HepG2 (cell line): ENCODE results near the gene RGS19. TPM values are rescaled to one million over a fixed set of nuclear protein-coding genes. Genes with fewer than 3 reads are reported as not detected.

Experiments used
- ATAC-seq: fragments of 200-7000 bp; cut with Tn5 transposase; 3 replicates; pipeline ENCODE4 v1.9.1; 2020; ENCODE audit warnings: mild to moderate bottlenecking, moderate library complexity
- BruUV-seq: library from RNA; stranded (reverse); fragments of 400-500 nt; replicated peaks from 2 replicates; lab custom pipeline; 2021; lab: Mats Ljungman, UMichigan
- CTCF ChIA-PET: fragments of 300-600 bp; formaldehyde crosslinking; extraction: SDS; loops from one replicate; lab custom pipeline; 2021; ENCODE audit warnings: low total read pairs, inconsistent platforms, low intra/inter-chr PET ratio; lab: Yijun Ruan, JAX
- POLR2A ChIA-PET: fragments of 350-600 bp; sonication (Branson Sonifier 250); formaldehyde crosslinking; loops from one replicate; lab custom pipeline; 2020; ENCODE audit warnings: antibody characterized with exemption, inconsistent platforms; lab: Yijun Ruan, JAX
- DNase-seq: peaks from one replicate; pipeline ENCODE4 v3.0.0-alpha.2; 2015; ENCODE audit warnings: low spot score
- FAIRE-seq: peaks from 3 replicates; lab custom pipeline; 2011; peaks lifted over from hg19 to GRCh38; lab: Jason Lieb, UNC
- H2AFZ ChIP-seq: one replicate; pipeline ENCODE4 v1.6.1; 2011; ENCODE audit warnings: low read length, inconsistent platforms
- H3K27ac ChIP-seq: fragments of 300-600 bp; 3 replicates; pipeline ENCODE4 v1.8.0; 2011; ENCODE audit warnings: mixed run types, mild to moderate bottlenecking, mixed read lengths, low read length, inconsistent platforms; ENCODE audit not compliant: insufficient read depth; ENCODE audit errors: extremely low read length
- H3K27me3 ChIP-seq, 2 experiments: fragments of 200-600 bp in 1 of 2; 2 replicates in 1 of 2; 3 replicates in 1 of 2; pipeline versions ENCODE4 v1.6.0 to v1.8.0; 2011; ENCODE audit warnings: low read length in 2 of 2, mild to moderate bottlenecking in 2 of 2, moderate library complexity in 2 of 2, inconsistent platforms in 1 of 2; ENCODE audit not compliant: insufficient read depth in 2 of 2, control insufficient read depth in 1 of 2
- H3K36me3 ChIP-seq, 2 experiments: fragments of 200-600 bp in 1 of 2; replicated peaks in 1 of 2; 2 replicates in 1 of 2; 3 replicates in 1 of 2; pipeline versions ENCODE4 v1.5.1 to v1.8.0; 2011; ENCODE audit warnings: low read length in 2 of 2, inconsistent platforms in 1 of 2; ENCODE audit not compliant: insufficient read depth in 2 of 2, control insufficient read depth in 1 of 2
- H3K4me1 ChIP-seq: 2 replicates; pipeline ENCODE4 v1.5.1; 2012; ENCODE audit warnings: low read length, inconsistent platforms; ENCODE audit not compliant: insufficient read depth
- H3K4me2 ChIP-seq: 2 replicates; pipeline ENCODE4 v1.6.0; 2011; ENCODE audit warnings: low read depth, low read length, inconsistent platforms
- H3K4me3 ChIP-seq, 3 experiments: fragments of 200-600 bp in 1 of 3; sonication (generic), shearing (Covaris generic) in 1 of 3; replicated peaks in 1 of 3; 2 replicates each; pipeline ENCODE4 v1.5.1; 2011 to 2016; ENCODE audit warnings: low read length in 3 of 3, inconsistent platforms in 2 of 3, low read depth in 2 of 3, mild to moderate bottlenecking in 2 of 3, control low read depth in 1 of 3, mixed read lengths in 1 of 3; ENCODE audit not compliant: insufficient read depth in 1 of 3
- H3K79me2 ChIP-seq: one replicate; pipeline ENCODE4 v1.6.1; 2011; ENCODE audit warnings: low read length, inconsistent platforms; ENCODE audit not compliant: insufficient read depth
- H3K9ac ChIP-seq: 2 replicates; pipeline ENCODE4 v1.6.0; 2011; ENCODE audit warnings: mild to moderate bottlenecking, low read depth, low read length, inconsistent platforms; ENCODE audit not compliant: insufficient read depth
- H3K9me3 ChIP-seq: 2 replicates; pipeline ENCODE4 v1.5.1; 2012; ENCODE audit warnings: mild to moderate bottlenecking, low read length
- H4K20me1 ChIP-seq: 2 replicates; pipeline ENCODE4 v1.6.0; 2011; ENCODE audit warnings: inconsistent platforms, mild to moderate bottlenecking, low read length, moderate library complexity; ENCODE audit not compliant: insufficient read depth
- CENPBD1 ChIP-seq: sonication (generic); formaldehyde crosslinking; IDR thresholded peaks from 2 replicates; pipeline ENCODE4 v1.8.0; 2022; ENCODE audit warnings: missing genetic modification reagents, low read depth, mild to moderate bottlenecking, borderline replicate concordance
- GABPA ChIP-seq, 2 experiments: IDR thresholded peaks; 2 replicates each; pipeline ENCODE4 v1.6.1; 2011 to 2016; ENCODE audit warnings: low read depth in 2 of 2, low read length in 1 of 2, missing biosample characterization in 1 of 2, missing genetic modification characterization in 1 of 2
- GABPB1 ChIP-seq: IDR thresholded peaks from 2 replicates; pipeline ENCODE4 v1.6.1; 2016; ENCODE audit warnings: mild to moderate bottlenecking, missing genetic modification reagents, moderate library complexity, missing compliant biosample characterization
- HCFC1 ChIP-seq: fragments of 150-350 bp; IDR thresholded peaks from 2 replicates; pipeline ENCODE4 v1.6.1; 2014; ENCODE audit warnings: low read depth, low read length
- HOXA7 ChIP-seq: sonication (generic); formaldehyde crosslinking; IDR thresholded peaks from 2 replicates; pipeline ENCODE4 v1.8.1; 2022; ENCODE audit warnings: mild to moderate bottlenecking, missing genetic modification reagents, moderate library complexity
- MXD1 ChIP-seq: sonication (generic); formaldehyde crosslinking; IDR thresholded peaks from 2 replicates; pipeline ENCODE4 v1.4.0; 2020; ENCODE audit warnings: mild to moderate bottlenecking, missing genetic modification reagents
- RFXANK ChIP-seq: IDR thresholded peaks from 2 replicates; pipeline ENCODE4 v1.6.1; 2016
- TBL1XR1 ChIP-seq: fragments of 150-350 bp; IDR thresholded peaks from 2 replicates; pipeline ENCODE4 v1.6.1; 2014; ENCODE audit warnings: borderline replicate concordance, low read length; ENCODE audit not compliant: partially characterized antibody
- XRCC5 ChIP-seq: fragments of 200-400 bp; formaldehyde crosslinking; optimal IDR thresholded peaks from 2 replicates; pipeline ENCODE3; 2017; ENCODE audit warnings: mild to moderate bottlenecking, low read length
- WGBS: methylation state at CpG from one replicate; pipeline ENCODE4 v1.1.6; 2017; ENCODE audit warnings: low lambda C conversion rate; 5-methylcytosine and 5-hydroxymethylcytosine counted together
- in situ Hi-C: cut with HindIII; loops from 2 replicates; pipeline ENCODE4 v1.10.0; 2017; ENCODE audit warnings: low pct_unique_long_range_greater_than_20kb; ENCODE audit not compliant: extremely low pct_ligation_motif_present
- intact Hi-C: fragments of 100-400 bp; cut with micrococcal nuclease; formaldehyde crosslinking; loops from one replicate; pipeline ENCODE4 v1.10.0; 2022; ENCODE audit not compliant: unreplicated experiment
- polyA plus RNA-seq, 8 experiments: library from polyadenylated mRNA; depleted of rRNA in 3 of 8; stranded (reverse) in 7 of 8; unstranded in 1 of 8; fragments of >200 nt; fragmentation: Illumina TruSeq in 4 of 8; extraction: Trizol in 4 of 8; gene quantifications; 2 replicates each; pipeline versions ENCODE4 v1.2.1 to v1.2.3, GENCODE V29; 2011 to 2016; ENCODE audit warnings: low read depth in 4 of 8, missing spikeins in 1 of 8, mixed read lengths in 1 of 8; ENCODE audit not compliant: insufficient read depth in 1 of 8
- total RNA-seq, 5 experiments: library from RNA; depleted of rRNA; stranded (reverse); fragments of >200 nt; fragmentation: Illumina TruSeq; extraction: Trizol; gene quantifications; 2 replicates each; pipeline ENCODE4 v1.2.3, GENCODE V29; 2016; ENCODE audit warnings: low read depth in 1 of 5

The RGS19 gene
- total and polyA plus RNA-seq, 2 of the 13 experiments (the other 11 are each of a cell fraction or from before 2014, with no cell fraction given): 10.7 to 11.9 TPM

GRCh38 chr20:64107736-64108457 lies 28.6 kb upstream of the RGS19 start:
- 50% methylated on average over 17 of the region's 19 CpGs for WGBS
- no TSS peak for BruUV-seq
- CTCF ChIA-PET: no interaction called here
- Histone ChIP-seq H3K4me2 (no peak overlapping the region), H3K9me3 (no peaks in the 10 kb centered on the region), H2AFZ (no peak overlapping the region), H3K27me3 (peaks cover 42 to 89% of the 10 kb centered on the region in 2 experiments), H3K4me1 (peaks cover 21% of the 10 kb centered on the region), H3K4me3 (no peak overlapping the region), H3K27ac (no peak overlapping the region), H3K36me3 (no peaks in the 10 kb centered on the region), H3K79me2 (no peaks in the 10 kb centered on the region), H3K9ac (no peak overlapping the region), H4K20me1 (peaks cover 8% of the 10 kb centered on the region; the same call in 1 of the 2 replicates)
- ATAC-seq: no peak
- intact Hi-C loops (no loop called here), in situ Hi-C loops (no loop called here)
- FAIRE-seq: no peak
- TF ChIP-seq CENPBD1 (CRISPR knock-in tag): no peak
- peak; percentile 8; the same call in 1 of the 2 replicates for TF ChIP-seq HCFC1
- POLR2A ChIA-PET: no interaction called here
- no peak for DNase-seq

GRCh38 chr20:64106981-64107735 lies 27.8 kb upstream of the RGS19 start, which contains the start of gene NPBWR2:
Gene NPBWR2 (minus strand): TSS chr20:64107565. CDS start chr20:64106831, 734 bp downstream.
- ChIA-PET CTCF (no interaction called here), POLR2A (no interaction called here)
- TF ChIP-seq MXD1 (CRISPR knock-in tag) (0 out of 2 replicates have a peak, but pooled peaks have one; percentile 31), GABPB1 (CRISPR knock-in tag) (peak; percentile 14; the same call in 1 of the 2 replicates), TBL1XR1 (no peak), HOXA7 (CRISPR knock-in tag) (0 out of 2 replicates have a peak, but pooled peaks have one; percentile 49), XRCC5 (peak; percentile 25), GABPA (IDR thresholded peaks at IDR 0.05; ENCODE audit: low read depth, low read length) (0 out of 2 replicates have a peak, but pooled peaks have one; percentile 10), GABPA (CRISPR knock-in tag; IDR thresholded peaks at IDR 0.05; ENCODE audit: low read depth) (no peak), RFXANK (CRISPR knock-in tag) (no peak)
- FAIRE-seq (no peak), ATAC-seq (no peak), DNase-seq (no peak)
- H3K27me3 ChIP-seq: peaks cover 39 to 88% of the 10 kb centered on the region in 2 experiments
- no TSS peak for BruUV-seq
- H3K4me3 ChIP-seq: no peak within 1 kb of the TSS
- in situ Hi-C loops (no loop called here), intact Hi-C loops (no loop called here)
- no peak within 1 kb of the TSS for H3K4me2 ChIP-seq
- peaks cover 8% of the 10 kb centered on the region; the same call in 1 of the 2 replicates for H4K20me1 ChIP-seq
- H3K9ac ChIP-seq: no peak within 1 kb of the TSS
- no peaks in the 10 kb centered on the region for H3K79me2 ChIP-seq
- no peaks in the 10 kb centered on the region for H3K9me3 ChIP-seq
- H3K4me1 ChIP-seq: peaks cover 21% of the 10 kb centered on the region
- whole genome bisulfite sequencing: 27% methylated on average over 19 of the region's 22 CpGs
- H3K36me3 ChIP-seq: no peaks in the 10 kb centered on the region
- no peak within 1 kb of the TSS for H2AFZ ChIP-seq
- H3K27ac ChIP-seq: no peak within 1 kb of the TSS
